HG03469 (cell line): ENCODE data around the gene KIF22.
A peak's percentile ranks its signal among the peaks of the same experiment; 100 is the strongest.
"Not testable (repeated sequence)": the region's sequence is repeated elsewhere in the genome, so short reads cannot be mapped to it uniquely, and the experiment has no call there.

Experiments
- ATAC-seq: cut with Tn5 transposase; IDR thresholded peaks from one replicate; pipeline ENCODE4 v1.9.1; 2021; ENCODE audit warnings: mild to moderate bottlenecking, moderate library complexity, moderate number of reproducible peaks; ENCODE audit not compliant: unreplicated experiment

The KIF22 gene

DNA sequence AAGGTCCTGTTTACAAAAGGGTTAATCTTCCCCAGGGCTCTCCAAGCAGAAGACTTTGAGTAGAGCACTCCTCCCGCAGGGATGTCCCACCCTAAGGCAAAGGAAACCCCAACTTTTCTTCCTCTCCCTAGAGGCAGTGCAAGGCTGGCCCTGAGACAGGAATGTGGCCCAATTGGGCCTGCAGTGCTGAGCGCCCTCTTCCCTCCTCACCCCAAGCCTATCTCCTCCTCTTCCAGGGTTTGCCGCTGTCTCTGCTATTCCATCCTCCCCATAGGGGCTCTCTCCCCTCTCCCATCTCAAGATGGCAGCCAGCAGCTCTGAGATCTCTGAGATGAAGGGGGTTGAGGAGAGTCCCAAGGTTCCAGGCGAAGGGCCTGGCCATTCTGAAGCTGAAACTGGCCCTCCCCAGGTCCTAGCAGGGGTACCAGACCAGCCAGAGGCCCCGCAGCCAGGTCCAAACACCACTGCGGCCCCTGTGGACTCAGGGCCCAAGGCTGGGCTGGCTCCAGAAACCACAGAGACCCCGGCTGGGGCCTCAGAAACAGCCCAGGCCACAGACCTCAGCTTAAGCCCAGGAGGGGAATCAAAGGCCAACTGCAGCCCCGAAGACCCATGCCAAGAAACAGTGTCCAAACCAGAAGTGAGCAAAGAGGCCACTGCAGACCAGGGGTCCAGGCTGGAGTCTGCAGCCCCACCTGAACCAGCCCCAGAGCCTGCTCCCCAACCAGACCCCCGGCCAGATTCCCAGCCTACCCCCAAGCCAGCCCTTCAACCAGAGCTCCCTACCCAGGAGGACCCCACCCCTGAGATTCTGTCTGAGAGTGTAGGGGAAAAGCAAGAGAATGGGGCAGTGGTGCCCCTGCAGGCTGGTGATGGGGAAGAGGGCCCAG is 22.4 kb downstream of the KIF22 start:
- ATAC-seq, result no peak

DNA sequence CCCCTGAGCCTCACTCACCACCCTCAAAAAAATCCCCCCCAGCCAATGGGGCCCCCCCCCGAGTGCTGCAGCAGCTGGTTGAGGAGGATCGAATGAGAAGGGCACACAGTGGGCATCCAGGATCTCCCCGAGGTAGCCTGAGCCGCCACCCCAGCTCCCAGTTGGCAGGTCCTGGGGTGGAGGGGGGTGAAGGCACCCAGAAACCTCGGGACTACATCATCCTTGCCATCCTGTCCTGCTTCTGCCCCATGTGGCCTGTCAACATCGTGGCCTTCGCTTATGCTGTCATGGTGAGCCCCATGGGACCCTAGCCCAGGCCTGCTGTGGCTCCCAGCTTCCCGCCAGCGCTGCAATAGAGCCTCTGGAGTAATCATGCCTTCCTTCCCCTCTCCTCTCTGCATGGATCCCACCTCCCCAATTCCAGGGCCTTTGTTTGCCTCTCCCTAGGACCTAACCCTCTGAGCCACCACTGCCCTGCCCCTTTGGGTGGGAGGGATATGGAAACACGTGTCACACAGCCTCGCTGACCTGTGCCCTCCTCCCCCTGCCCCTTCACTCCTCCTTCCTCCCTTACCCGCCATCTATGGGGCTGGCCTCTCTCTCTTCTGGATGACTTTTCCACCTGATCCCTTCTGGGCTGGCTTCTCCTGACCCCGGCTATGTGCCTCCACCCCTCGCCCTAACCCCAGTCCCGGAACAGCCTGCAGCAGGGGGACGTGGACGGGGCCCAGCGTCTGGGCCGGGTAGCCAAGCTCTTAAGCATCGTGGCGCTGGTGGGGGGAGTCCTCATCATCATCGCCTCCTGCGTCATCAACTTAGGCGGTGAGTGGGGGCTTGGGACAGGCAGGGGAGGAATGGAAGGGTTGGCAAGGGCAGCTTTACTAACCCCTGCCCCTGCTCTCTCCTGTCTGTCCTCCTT is 23.4 kb downstream of the KIF22 start:
- no peak for ATAC-seq

DNA sequence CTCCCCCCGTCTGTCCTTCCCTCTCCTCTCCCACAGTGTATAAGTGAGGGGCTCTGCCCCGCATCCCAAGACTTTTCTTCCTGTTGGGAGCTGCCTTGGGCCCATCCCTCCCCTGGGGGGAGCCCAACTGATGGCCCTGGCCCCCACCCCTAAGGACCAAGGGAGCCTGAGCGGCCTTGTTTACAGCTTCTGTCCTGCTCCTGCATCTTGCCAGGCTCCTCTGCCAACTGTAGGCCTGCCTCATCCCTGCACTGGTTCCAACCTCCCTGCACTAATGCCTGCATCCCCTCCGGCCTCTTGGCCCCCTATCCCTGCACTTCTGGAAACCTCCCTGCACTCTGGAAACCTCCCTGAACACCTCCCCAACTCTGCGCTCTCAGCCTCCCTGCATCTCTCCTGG is 24.0 kb downstream of the KIF22 start:
- ATAC-seq, result no peak

DNA sequence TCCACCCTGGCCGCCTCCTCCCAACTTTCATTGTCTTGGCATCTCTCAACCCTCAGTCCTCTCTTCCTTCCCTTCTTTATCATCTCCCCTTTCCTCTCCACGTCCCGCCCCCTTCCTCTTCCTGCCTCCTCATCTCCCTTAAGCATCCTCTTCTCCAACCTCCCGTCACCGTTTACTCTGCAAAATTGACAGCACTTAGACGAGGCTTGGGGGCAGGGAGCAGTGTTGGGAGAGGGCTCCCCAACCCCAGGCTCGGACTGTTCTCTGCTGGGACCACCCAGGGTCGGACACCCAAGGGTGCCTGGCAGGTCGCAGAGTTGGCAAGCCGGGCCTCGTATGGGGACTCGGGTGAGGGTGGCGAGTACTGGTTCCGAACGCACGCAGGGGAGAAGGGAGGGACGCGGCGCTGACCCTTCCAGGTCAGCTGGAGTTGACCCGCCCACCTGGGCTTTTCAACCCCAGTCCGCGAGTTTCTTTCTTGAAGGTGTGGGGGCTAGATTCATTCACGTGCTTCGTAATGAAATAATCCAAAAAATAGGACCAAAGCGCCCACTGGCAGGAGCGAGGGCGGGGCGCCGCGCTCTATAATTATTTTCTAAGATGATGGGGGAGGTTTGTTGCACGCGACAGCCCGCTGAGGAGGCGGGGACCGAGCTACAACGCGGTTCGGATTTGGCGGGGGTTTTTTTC is 24.6 kb downstream of the KIF22 start:
- ATAC-seq, result no peak

DNA sequence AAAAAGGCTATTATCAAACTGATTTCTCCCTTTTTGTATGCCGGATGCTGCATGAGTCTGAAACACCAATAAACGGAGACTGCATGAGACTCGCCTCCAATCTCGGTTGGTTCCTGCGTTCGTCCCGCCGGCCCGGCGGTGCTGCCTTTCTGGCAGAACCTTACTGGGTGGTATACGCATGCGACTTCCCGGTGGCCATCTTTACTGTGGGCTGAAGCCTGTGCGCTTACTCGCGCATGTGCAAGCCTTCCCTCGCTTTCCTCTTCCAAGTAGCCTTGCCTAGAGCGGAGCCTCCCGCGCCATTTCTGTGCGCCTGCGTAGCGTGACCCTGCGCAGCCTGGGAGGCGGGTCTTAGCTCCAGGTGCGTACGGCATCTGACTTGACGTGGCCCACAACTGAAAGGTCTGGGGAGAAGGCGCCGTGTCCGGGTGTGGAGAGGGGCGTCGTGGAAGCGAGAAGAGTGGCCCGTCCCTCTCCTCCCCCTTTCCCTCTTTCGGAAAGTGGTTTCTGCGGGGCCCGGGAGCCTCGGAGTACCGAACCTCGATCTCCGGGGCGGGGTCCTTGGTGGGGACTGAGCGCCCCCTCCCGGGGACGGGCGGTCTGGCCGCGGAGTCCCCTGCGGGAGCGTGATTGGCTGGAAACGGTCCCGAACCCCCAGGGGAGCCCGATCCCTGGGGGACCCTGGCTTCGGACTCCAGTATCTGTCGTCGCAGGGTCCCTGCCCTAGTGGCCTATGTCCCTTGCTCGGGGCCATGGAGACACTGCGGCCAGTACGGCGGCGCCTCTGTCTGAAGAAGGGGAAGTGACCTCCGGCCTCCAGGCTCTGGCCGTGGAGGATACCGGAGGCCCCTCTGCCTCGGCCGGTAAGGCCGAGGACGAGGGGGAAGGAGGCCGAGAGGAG is 25.5 kb downstream of the KIF22 start, which contains the start of gene PAGR1:
Gene PAGR1, plus strand, starts transcription at position 360 of the 901 bp plus-strand sequence. Its CDS starts 374 bp downstream, at position 734.
- ATAC-seq, result peak; percentile 42

DNA sequence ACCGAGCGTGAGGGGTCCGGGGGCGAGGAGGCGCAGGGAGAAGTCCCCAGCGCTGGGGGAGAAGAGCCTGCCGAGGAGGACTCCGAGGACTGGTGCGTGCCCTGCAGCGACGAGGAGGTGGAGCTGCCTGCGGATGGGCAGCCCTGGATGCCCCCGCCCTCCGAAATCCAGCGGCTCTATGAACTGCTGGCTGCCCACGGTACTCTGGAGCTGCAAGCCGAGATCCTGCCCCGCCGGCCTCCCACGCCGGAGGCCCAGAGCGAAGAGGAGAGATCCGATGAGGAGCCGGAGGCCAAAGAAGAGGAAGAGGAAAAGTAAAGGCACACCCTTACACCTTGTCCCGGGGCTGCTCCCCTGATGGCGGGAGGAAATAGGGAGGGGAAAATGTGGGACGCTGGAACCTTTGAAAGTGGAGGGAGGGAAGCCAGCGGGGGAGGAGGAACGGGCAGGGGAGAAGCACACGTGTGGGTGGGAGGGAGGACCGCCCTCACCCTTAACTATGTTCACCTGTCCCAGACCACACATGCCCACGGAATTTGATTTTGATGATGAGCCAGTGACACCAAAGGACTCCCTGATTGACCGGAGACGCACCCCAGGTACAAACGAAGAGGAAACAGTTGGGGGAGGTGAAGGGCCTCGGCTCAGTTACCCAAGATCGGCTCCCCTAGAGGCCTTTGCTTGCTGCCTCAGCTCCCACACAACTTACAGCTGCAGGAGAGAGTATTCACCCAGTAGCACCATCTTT is 26.3 kb downstream of the KIF22 start:
- peak; percentile 2 for ATAC-seq

DNA sequence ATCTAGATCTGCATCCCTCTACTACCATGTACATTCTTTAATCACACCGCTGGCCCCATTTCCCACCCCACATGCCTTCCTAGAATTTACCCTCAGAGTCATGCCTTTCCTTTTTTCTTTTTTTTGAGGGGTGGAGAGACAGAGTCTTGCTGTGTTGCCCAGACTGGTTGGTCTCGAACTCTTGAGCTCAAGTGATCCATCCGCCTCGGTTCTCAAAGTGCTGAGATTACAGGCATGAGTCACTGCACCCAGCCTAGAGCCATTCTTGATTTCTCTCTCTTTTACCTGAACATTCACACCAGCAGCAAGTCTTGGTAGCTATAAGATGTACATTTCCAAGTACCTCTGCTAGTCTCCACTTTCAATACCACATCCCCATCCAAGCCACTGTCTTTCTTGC is 27.5 kb downstream of the KIF22 start:
- ATAC-seq, result no peak

DNA sequence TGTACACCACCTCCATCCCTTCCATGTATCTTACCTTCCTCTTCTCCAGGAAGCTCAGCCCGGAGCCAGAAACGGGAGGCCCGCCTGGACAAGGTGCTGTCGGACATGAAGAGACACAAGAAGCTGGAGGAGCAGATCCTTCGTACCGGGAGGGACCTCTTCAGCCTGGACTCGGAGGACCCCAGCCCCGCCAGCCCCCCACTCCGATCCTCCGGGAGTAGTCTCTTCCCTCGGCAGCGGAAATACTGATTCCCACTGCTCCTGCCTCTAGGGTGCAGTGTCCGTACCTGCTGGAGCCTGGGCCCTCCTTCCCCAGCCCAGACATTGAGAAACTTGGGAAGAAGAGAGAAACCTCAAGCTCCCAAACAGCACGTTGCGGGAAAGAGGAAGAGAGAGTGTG is 29.0 kb downstream of the KIF22 start:
- no peak for ATAC-seq

DNA sequence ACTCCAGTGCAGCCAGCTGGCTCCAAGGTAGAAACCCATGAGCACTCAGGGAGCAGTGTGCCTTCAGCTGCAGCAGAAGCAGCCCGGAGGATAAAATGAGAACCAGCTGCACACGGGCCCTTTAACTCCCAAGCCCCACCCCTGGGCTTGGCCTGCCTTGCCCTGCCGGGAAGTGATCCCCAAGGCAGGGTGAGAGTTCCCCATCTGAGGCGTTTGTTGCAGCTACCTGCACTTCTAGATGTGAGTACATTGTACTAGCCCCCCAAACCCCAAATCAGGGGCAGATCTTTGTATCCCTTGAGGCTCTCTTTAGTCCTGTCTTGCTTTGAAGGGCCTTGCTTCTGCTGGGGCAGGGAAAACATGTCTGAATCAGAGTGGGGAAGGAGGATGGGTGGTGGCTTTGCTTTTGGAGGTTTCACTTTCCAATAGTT is 29.7 kb downstream of the KIF22 start, which contains the start of gene MVP:
Gene MVP, plus strand, starts transcription at position 192 of the 431 bp plus-strand sequence. CDS start 10,088 bp downstream, outside the sequence.
- no peak for ATAC-seq

DNA sequence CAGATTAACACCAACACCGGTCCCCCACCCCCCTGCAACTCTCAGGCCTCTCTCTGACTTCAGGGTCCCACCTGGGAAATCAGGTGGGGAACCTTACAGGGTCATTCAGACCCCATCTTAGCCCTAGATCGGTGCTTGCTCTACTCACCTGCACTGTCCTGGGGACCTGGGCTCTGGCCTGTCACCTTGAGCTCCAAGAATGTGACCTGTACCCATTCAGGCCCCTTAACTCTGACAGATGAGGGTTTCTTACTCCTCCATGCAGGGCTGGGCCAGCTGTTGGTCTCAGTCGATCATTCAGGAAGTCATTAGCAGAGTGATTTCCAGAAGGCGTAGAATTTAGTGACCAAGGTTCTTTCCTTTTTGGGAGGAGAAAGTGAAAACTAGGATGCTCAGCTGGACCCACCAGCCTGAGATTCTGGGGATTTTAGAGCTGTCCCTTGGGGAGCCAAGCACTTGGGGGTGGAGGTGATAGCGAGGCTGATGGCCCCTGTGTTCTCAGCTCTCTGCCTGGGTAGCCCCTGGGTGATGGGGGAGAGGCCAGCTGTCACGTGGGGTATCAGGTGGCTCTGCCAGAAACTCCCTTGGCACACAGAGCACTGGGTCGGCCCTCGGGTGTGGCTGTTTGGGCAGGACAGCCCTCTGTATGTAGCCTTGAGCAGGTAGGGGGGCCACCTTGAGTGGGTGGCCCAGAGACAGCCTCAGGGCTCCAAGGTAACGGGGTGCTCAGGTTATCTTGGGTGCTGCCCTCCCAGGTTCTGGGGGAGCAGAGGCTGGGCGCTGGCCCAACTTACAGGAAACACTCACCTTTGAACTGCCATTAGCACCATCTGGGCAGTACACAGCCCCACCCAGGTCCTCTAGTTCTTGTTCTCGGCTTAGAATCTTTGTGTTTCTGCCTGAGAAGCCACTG is 30.4 kb downstream of the KIF22 start:
- ATAC-seq, result no peak

DNA sequence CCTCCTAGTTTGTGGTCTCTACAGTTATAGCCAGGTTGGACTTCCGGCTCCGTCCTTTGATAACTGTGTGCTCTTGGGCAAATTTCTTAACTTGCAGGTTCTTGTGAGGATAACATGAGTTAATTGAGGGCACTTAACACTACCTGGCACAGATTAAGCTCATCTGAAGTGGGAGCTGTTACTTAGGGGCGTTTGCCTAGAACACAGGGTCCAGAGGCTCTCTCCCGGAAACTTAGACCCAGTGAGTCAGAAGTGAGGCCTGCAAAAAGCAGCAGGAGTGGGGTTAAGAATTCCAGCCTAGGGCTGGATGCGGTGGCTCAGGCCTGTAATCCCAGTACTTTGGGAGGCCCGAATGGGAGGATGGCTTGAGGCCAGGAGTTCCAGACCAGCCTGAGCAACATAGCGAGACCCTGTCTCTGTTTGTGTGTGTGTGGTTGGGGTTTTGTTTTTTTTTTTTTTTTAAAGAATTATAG is 31.1 kb downstream of the KIF22 start:
- ATAC-seq, result no peak

DNA sequence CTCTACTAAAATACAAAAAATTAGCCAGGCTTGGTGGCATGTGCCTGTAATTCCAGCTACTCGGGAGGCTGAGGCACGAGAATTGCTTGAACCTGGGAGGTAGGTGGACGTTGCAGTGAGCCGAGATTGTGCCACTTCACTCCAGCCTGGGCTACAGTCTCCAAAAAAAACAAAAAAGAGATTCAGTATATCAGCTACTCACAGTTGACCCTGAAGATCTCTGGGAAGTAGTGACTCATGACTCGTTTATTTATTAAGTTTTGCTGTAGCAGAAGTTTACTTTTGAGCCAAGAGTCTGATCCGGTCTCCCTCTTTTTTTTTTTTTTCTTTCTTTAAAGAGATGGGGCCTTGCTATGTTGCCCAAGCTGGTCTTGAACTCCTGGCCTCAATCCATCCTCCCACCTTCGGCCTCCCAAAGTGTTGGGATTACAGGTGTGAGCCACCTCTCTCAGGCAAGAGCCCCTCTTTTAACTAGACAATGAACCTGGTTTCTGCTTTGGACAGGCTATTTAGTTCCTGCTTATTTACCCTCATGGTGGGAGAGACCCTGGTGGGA is 34.1 kb downstream of the KIF22 start:
- no peak for ATAC-seq

DNA sequence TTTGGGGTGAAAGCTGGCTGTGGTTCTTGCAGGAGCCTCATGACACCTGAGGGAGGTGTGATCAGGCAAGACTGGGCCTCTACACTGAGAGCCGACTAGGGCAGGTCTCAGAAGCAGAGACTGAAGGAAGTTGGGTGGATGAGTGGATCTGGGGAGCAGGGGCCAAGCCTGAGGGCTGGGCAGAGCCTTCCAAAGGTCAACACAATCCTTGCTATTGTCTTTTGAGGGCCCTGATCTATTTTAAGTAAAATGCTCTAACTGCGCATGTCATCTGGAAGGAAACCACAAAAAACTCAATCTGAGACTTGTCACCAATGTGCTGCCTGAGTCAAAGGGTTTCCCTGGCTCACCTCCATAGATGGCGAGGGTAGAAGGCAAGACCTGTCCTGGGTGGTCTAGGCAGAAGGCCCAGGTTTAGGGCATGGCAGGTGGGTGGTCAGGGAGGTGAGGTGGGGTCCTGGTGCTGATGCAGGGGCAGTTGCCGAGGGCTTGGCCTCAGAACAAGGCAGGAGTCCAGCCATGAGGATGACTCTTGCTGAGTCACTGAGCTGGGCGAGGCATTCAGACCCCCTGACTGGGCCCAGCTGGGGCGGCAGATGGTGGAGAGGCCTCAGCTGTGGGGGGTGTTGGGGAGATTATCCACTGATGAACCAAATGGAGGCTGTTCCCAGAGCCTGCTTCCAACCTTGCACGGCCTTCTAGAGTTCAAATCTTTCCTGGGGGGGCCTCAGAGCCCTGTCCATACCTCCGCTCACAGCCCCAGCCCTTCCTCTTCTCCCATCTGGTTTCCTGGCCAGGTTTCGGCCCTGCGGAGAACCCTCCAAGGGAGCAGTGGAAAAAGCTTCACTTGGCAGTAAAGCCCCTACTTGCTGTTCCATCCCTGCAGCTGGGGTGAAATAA is 34.8 kb downstream of the KIF22 start:
- no peak for ATAC-seq

DNA sequence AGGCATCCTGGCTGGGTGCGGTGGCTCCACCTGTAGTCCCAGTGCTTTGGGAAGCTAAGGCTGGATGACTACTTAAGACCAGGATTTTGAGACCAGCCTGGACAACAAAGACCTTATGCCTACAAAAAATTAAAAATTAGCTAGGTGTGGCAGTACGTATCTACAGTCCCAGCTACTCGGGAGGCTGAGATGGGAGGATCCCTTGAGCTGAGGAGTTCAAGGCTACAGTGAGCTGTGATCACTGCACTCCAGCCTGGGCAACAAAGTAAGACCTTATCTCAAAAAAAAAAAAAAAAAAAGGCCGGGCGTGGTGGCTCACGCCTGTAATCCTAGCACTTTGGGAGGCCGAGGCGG is 35.8 kb downstream of the KIF22 start:
- no peak for ATAC-seq

DNA sequence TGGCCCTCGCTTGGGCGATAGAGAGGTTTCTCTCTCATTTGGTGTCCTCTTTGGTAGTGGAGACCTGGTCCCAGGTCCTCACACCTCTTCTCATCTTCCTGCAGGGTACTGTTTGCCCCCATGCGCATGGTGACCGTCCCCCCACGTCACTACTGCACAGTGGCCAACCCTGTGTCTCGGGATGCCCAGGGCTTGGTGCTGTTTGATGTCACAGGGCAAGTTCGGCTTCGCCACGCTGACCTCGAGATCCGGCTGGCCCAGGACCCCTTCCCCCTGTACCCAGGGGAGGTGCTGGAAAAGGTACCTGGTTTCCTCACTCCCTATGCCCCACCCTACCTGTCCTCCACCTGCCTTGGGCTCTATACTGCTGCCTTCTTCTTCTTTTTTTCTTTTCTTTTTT is 40.2 kb downstream of the KIF22 start:
- no peak for ATAC-seq

DNA sequence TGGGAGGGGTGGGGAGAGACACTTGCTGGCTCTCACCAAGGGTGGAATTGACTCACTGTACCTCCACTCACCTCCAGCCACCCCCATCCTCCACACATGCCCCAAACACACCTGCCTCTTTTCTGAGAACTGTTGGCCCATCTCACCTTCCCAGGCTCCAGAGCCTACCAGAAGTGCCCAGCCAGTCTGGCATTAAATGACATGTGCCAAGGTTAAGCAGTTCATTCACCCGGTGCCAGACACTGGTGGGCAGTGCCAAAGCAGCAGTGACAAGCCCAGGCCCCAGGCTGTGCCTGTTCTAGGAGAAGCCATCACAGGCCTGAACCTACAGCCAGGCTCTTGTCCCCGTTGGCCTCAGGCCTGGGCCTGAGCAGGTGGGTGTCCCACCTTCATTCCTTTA is 40.9 kb downstream of the KIF22 start:
- no peak for ATAC-seq

DNA sequence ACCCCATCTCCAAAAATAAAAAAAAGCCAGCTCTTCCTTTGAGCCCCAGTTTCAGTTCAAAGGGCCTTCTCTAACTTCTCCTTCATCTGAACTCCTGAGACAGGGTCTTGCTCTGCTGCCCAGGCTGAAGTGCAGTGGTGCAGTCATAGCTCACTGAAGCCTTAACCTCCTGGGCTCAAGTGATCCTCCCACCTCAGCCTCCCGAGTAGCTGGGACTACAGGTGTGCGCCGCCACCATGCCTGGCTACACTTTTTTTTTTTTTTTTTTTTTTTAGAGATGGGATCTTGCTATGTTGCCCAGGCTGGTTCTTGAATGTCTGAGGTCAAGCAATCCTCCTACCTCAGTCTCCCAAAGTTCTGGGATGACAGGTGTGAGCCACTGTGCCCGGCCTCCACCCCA is 42.7 kb downstream of the KIF22 start:
- ATAC-seq, result not testable (repeated sequence)
